ENCODE measurements around the gene CLDN2. TPM values are rescaled to one million over a fixed set of nuclear protein-coding genes. Genes with fewer than 3 reads are reported as not detected.

Gene CLDN2
- total RNA-seq, 4 donors from 2014 or later = 0.21 to 0.44 (median 0.30) TPM; not detected in 1

- Histone ChIP-seq H3K4me3 (no peak overlapping the region), H3K9me3 (no peaks in the 10 kb centered on the region), H3K36me3 (peaks cover 0 to 12% (median 0%) of the 10 kb centered on the region in 3 donors), H3K27me3 (peaks cover 0 to 4% of the 10 kb centered on the region in 2 donors), H3K27ac (no peak overlapping the region), H3K4me1 (peaks cover 0 to 7% (median 0%) of the 10 kb centered on the region in 4 donors)
- TF ChIP-seq EP300 (IDR thresholded peaks at IDR 0.05) = no peak
- TF ChIP-seq, protein P1, sequence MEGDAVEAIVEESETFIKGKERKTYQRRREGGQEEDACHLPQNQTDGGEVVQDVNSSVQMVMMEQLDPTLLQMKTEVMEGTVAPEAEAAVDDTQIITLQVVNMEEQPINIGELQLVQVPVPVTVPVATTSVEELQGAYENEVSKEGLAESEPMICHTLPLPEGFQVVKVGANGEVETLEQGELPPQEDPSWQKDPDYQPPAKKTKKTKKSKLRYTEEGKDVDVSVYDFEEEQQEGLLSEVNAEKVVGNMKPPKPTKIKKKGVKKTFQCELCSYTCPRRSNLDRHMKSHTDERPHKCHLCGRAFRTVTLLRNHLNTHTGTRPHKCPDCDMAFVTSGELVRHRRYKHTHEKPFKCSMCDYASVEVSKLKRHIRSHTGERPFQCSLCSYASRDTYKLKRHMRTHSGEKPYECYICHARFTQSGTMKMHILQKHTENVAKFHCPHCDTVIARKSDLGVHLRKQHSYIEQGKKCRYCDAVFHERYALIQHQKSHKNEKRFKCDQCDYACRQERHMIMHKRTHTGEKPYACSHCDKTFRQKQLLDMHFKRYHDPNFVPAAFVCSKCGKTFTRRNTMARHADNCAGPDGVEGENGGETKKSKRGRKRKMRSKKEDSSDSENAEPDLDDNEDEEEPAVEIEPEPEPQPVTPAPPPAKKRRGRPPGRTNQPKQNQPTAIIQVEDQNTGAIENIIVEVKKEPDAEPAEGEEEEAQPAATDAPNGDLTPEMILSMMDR (IDR thresholded peaks at IDR 0.05) = no peak
- TF ChIP-seq POLR2A (IDR thresholded peaks at IDR 0.05) = no peak
- DNase-seq (ENCODE audit: low spot score in 2 of 2) = no peak
- WGBS, 2 donors = 96% methylated on average over 4 of the region's 4 CpGs
These were observed 33.8 kb downstream of the CLDN2 start for GRCh38 chrX:106954041-106954440.

DNA sequence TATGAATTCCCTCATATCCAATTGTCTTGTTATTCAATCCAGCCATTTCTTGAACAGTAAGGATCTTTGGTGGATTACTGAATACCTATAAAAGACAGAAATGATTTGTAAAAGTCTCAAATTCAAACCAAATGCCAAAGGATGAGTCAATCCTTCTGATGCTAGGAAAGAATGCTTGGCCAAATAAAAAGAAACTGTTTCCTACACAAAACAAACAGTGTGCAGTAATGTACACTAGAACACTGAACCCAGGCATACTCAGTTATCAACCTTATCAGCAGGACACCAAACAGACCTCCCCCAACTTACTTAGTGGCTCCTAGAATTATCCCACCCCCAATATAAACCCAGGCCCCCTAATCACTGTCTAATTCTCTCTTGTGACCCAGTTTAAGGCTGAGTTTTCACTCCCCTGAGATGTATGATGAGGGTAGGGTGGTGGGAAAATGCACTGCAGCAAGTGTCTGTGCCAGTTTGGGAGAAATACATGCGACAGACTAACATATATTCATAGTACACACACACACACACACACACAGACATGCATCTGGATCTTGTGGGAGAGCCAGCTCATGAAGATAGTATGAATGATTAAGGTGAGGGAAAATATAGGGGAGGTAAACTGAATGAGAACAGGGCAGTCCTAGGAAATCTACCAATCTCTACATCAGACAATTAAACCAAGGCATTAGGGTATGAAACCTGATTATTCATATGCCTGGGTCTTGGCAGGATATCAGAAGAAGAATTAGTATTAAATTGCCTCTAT lies 35.0 kb downstream of the CLDN2 start:
- Histone ChIP-seq H3K27me3 (peaks cover 0 to 4% of the 10 kb centered on the region in 2 donors), H3K4me1 (no peaks in the 10 kb centered on the region), H3K27ac (no peak overlapping the region), H3K9me3 (no peaks in the 10 kb centered on the region), H3K36me3 (peaks cover 0 to 12% (median 0%) of the 10 kb centered on the region in 3 donors), H3K4me3 (no peak overlapping the region)
- TF ChIP-seq, protein P1 (IDR thresholded peaks at IDR 0.05) = no peak
- no peak for TF ChIP-seq POLR2A (IDR thresholded peaks at IDR 0.05)
- TF ChIP-seq EP300 (IDR thresholded peaks at IDR 0.05) = no peak
- no peak for DNase-seq (ENCODE audit: low spot score in 2 of 2)
- 58 to 76% methylated on average over 1 of the region's 1 CpG for WGBS, 2 donors

- H3K36me3 ChIP-seq = peaks cover 0 to 25% (median 0%) of the 10 kb centered on the region in 3 donors
- no peak overlapping the region for H3K27ac ChIP-seq
- H3K27me3 ChIP-seq = peaks cover 0 to 15% of the 10 kb centered on the region in 2 donors
- H3K4me3 ChIP-seq = no peak overlapping the region
- 33 to 78% methylated on average over 1 of the region's 1 CpG for WGBS, 2 donors
- no peak for DNase-seq (ENCODE audit: low spot score in 2 of 2)
- no peaks in the 10 kb centered on the region for H3K4me1 ChIP-seq
- TF ChIP-seq, protein P1 (IDR thresholded peaks at IDR 0.05) = no peak
- TF ChIP-seq EP300 (IDR thresholded peaks at IDR 0.05) (no peak), POLR2A (IDR thresholded peaks at IDR 0.05) (no peak)
- H3K9me3 ChIP-seq = no peaks in the 10 kb centered on the region
These were observed 37.7 kb downstream of the CLDN2 start for GRCh38 chrX:106957856-106958255.

DNA sequence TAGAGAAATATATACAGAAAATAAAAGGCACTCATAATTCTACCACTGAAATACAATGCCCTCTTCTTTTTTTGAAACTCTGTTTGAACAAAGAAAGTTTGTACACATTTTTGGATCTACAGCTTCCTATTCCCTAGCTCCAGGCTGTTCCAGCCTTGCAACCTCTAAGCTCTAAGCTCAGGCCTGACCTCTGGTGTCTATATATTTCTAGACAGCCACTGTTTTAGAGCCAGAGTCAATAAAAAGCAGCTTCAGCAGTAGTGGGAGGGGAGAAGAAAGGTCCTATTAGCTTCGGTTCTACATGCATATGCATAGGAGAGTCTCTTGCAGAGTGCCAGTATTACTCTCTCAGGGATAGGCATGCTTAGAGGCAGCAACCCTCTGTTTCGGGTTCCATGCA lies 39.7 kb downstream of the CLDN2 start:
- no peak overlapping the region for H3K27ac ChIP-seq
- no peak for TF ChIP-seq EP300 (IDR thresholded peaks at IDR 0.05)
- TF ChIP-seq, protein P1 (IDR thresholded peaks at IDR 0.05) = peak in 2 of 5 experiments; percentile 14 to 33
- H3K4me3 ChIP-seq = no peak overlapping the region
- H3K27me3 ChIP-seq = peaks cover 0 to 11% of the 10 kb centered on the region in 2 donors
- no peaks in the 10 kb centered on the region for H3K9me3 ChIP-seq
- no peak for DNase-seq (ENCODE audit: low spot score in 2 of 2)
- H3K36me3 ChIP-seq = peaks cover 0 to 25% (median 0%) of the 10 kb centered on the region in 3 donors
- 10 to 53% methylated on average over 1 to 2 of the region's 2 CpGs for WGBS, 2 donors
- H3K4me1 ChIP-seq = no peaks in the 10 kb centered on the region

DNA sequence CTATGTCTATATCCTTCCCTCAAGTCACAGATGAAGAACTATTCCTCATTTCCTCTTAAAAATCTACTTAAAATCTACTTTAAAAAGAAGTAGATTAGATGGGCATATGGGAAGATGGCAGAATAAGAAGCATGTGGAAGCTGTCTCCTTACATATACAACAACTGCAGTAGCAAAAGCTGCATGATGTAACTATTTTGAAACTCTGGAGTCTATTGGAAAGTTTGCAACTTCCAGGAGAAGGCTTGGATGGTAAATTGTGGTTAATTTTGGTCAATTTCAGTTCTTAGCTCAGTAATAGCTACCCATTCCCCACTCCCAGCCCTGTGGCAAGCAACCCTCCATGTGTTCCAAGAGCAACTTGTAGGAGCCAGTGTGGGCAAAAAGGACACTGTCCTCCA lies 42.9 kb downstream of the CLDN2 start:
- Histone ChIP-seq H3K27ac (no peak overlapping the region), H3K4me1 (no peaks in the 10 kb centered on the region), H3K36me3 (peaks cover 0 to 28% (median 0%) of the 10 kb centered on the region in 3 donors), H3K27me3 (peaks cover 0 to 18% of the 10 kb centered on the region in 2 donors), H3K4me3 (no peak overlapping the region), H3K9me3 (no peaks in the 10 kb centered on the region)
- TF ChIP-seq POLR2A (IDR thresholded peaks at IDR 0.05) (no peak), EP300 (IDR thresholded peaks at IDR 0.05) (no peak)
- TF ChIP-seq, protein P1 (IDR thresholded peaks at IDR 0.05) = no peak
- no peak for DNase-seq (ENCODE audit: low spot score in 2 of 2)

All from tibial nerve (tissue), 4 donors.